GM12878 (cell line): ENCODE results near the gene PAXX. TPM values are rescaled to one million over a fixed set of nuclear protein-coding genes. Genes with fewer than 3 reads are reported as not detected.

ENCODE experiments used
- ATAC-seq: fragments of 200-7000 bp; cut with Tn5 transposase; 3 replicates; pipeline ENCODE4 v1.9.1; 2020; ENCODE audit warnings: mild to moderate bottlenecking, moderate library complexity
- BruUV-seq: library from RNA; stranded (reverse); fragments of 400-500 nt; replicated peaks from 2 replicates; lab custom pipeline; 2021; lab: Mats Ljungman, UMichigan
- CTCF ChIA-PET: fragments of 300-600 bp; sonication (Branson Sonifier 250); formaldehyde crosslinking; extraction: SDS; loops from one replicate; lab custom pipeline; 2021; ENCODE audit warnings: inconsistent platforms; lab: Yijun Ruan, JAX
- POLR2A ChIA-PET: fragments of 350-600 bp; formaldehyde crosslinking; extraction: SDS; loops from one replicate; lab custom pipeline; 2021; ENCODE audit warnings: inconsistent platforms; lab: Charles Lee
- RAD21 ChIA-PET: fragments of 300-600 bp; sonication (Branson Sonifier 250); formaldehyde crosslinking; loops from one replicate; lab custom pipeline; 2023; ENCODE audit warnings: antibody characterized with exemption; ENCODE audit not compliant: unreplicated experiment; lab: Charles Lee
- SMC1A ChIA-PET: fragments of 300-600 bp; sonication (Branson Sonifier 250); formaldehyde crosslinking; loops from one replicate; lab custom pipeline; 2023; ENCODE audit not compliant: unreplicated experiment, uncharacterized antibody; lab: Charles Lee
- DNase-seq: peaks from one replicate; pipeline ENCODE4 v3.0.0-alpha.2; 2011; ENCODE audit warnings: low read depth, low spot score
- FAIRE-seq: peaks from 3 replicates; lab custom pipeline; 2011; peaks lifted over from hg19 to GRCh38; lab: Jason Lieb, UNC
- H2AFZ ChIP-seq: 2 replicates; pipeline ENCODE4 v1.6.0; 2011; ENCODE audit warnings: low read depth, low read length, control low read depth; ENCODE audit not compliant: control insufficient read depth
- H3K27ac ChIP-seq: 2 replicates; pipeline ENCODE4 v1.5.1; 2011; ENCODE audit warnings: control low read depth; ENCODE audit not compliant: control insufficient read depth, insufficient read depth
- H3K27me3 ChIP-seq, 2 experiments: replicated peaks in 1 of 2; 2 replicates each; pipeline versions ENCODE4 v1.6.0 to v1.6.1; 2011; ENCODE audit warnings: low read length in 1 of 2; ENCODE audit not compliant: control insufficient read depth in 2 of 2, insufficient read depth in 2 of 2
- H3K36me3 ChIP-seq, 2 experiments: 2 replicates each; pipeline ENCODE4 v1.5.1; 2011; ENCODE audit warnings: low read length in 1 of 2; ENCODE audit not compliant: control insufficient read depth in 2 of 2, insufficient read depth in 2 of 2
- H3K4me1 ChIP-seq: 2 replicates; pipeline ENCODE4 v1.6.1; 2011; ENCODE audit warnings: mild to moderate bottlenecking, low read length, moderate library complexity, mixed read lengths; ENCODE audit not compliant: control insufficient read depth, insufficient read depth
- H3K4me2 ChIP-seq: 2 replicates; pipeline ENCODE4 v1.6.0; 2011; ENCODE audit warnings: control low read depth; ENCODE audit not compliant: control insufficient read depth, insufficient read depth
- H3K4me3 ChIP-seq: fragments of 200-600 bp; sonication (generic); 2 replicates; pipeline ENCODE4 v1.5.1; 2016
- H3K79me2 ChIP-seq: 2 replicates; pipeline ENCODE4 v1.6.0; 2011; ENCODE audit warnings: low read length; ENCODE audit not compliant: control insufficient read depth, insufficient read depth
- H3K9ac ChIP-seq: 2 replicates; pipeline ENCODE4 v1.8.0; 2011; ENCODE audit warnings: low read length, control low read depth, mixed read lengths; ENCODE audit not compliant: control insufficient read depth, insufficient read depth
- H3K9me3 ChIP-seq: replicated peaks from 3 replicates; pipeline ENCODE4 v1.5.1; 2011; ENCODE audit warnings: mild to moderate bottlenecking, low read length; ENCODE audit not compliant: control insufficient read depth, insufficient read depth
- H4K20me1 ChIP-seq: 2 replicates; pipeline ENCODE4 v1.6.0; 2011; ENCODE audit not compliant: control insufficient read depth, insufficient read depth
- CUX1 ChIP-seq: IDR thresholded peaks from 2 replicates; pipeline ENCODE4 v1.6.1; 2012; ENCODE audit warnings: improper control_type of control experiment, low read depth, low read length; ENCODE audit not compliant: insufficient replicate concordance
- ELK1 ChIP-seq: IDR thresholded peaks from 2 replicates; pipeline ENCODE4 v1.6.1; 2012; ENCODE audit warnings: low read depth, low read length, improper control_type of control experiment
- SMAD5 ChIP-seq: IDR thresholded peaks from 2 replicates; pipeline ENCODE4 v1.6.1; 2016; ENCODE audit warnings: antibody characterized with exemption, low read depth
- TARDBP ChIP-seq: IDR thresholded peaks from 2 replicates; pipeline ENCODE4 v1.6.1; 2016; ENCODE audit warnings: borderline replicate concordance
- ZBTB40 ChIP-seq: fragments of 450-650 bp; IDR thresholded peaks from 2 replicates; pipeline ENCODE4 v1.6.1; 2016; ENCODE audit warnings: mild to moderate bottlenecking, moderate library complexity, borderline replicate concordance
- ZNF592 ChIP-seq: fragments of 450-650 bp; IDR thresholded peaks from 2 replicates; pipeline ENCODE4 v1.6.1; 2017; ENCODE audit warnings: mild to moderate bottlenecking, moderate library complexity
- WGBS: methylation state at CpG from one replicate; pipeline ENCODE4 v1.1.6; 2016; ENCODE audit warnings: low lambda C conversion rate; ENCODE audit not compliant: insufficient replicate concordance, insufficient coverage; ENCODE audit errors: missing lambda C conversion rate; 5-methylcytosine and 5-hydroxymethylcytosine counted together
- in situ Hi-C: fragments of 300-500 bp; cut with MboI; formaldehyde crosslinking; loops from 9 replicates; pipeline ENCODE4 v1.14.3; 2018; ENCODE audit warnings: mixed read lengths
- intact Hi-C: fragments of 100-400 bp; cut with micrococcal nuclease; formaldehyde crosslinking; loops from one replicate; pipeline ENCODE4 v1.14.2; 2022; ENCODE audit not compliant: unreplicated experiment
- polyA plus RNA-seq, 11 experiments: library from polyadenylated mRNA; depleted of rRNA in 4 of 11; unstranded in 6 of 11; stranded (reverse) in 5 of 11; fragments of >200 nt; fragmentation: Nextera tagmentation in 4 of 11; fragmentation: Illumina TruSeq in 1 of 11; extraction: Ambion mirVana in 4 of 11; extraction: Trizol in 1 of 11; gene quantifications; 1 replicate in 1 of 11; 2 replicates in 10 of 11; pipeline versions ENCODE4 v1.2.1 to v1.2.3, GENCODE V29; 2011 to 2016; ENCODE audit warnings: inconsistent platforms in 2 of 11, missing spikeins in 2 of 11, low read depth in 1 of 11
- total RNA-seq, 4 experiments: library from RNA; depleted of rRNA in 3 of 4; stranded (reverse); fragments of >200 nt in 3 of 4; fragmentation: Illumina TruSeq in 1 of 4; extraction: Trizol in 1 of 4; gene quantifications; 2 replicates each; pipeline versions ENCODE4 v1.2.1 to v1.2.3, GENCODE V29; 2013 to 2021

The PAXX gene
- total and polyA plus RNA-seq, 10 of the 15 experiments (the other 5 are each of a cell fraction or from before 2014, with no cell fraction given), result 0.18 to 60.6 (median 29.5) TPM

- no peak overlapping the region for H3K9ac ChIP-seq
- intact Hi-C loops, result loop anchor here (5.0 kb wide), 1 partner anchor 190 kb away; the partner anchor contains the start of gene PHPT1
- no peak for ATAC-seq
Measured at GRCh38 chr9:137037483-137037882, 45.3 kb downstream of the PAXX start.

More at GRCh38 chr9:137037483-137037882, 45.3 kb downstream of the PAXX start:
- no peak overlapping the region for H3K27ac ChIP-seq
- no peak overlapping the region for H2AFZ ChIP-seq
- H3K4me2 ChIP-seq, result no peak overlapping the region
- no peak for TF ChIP-seq ZNF592
- no peak for TF ChIP-seq ELK1
- TF ChIP-seq SMAD5, result no peak
- TF ChIP-seq CUX1, result no peak
- no peak for TF ChIP-seq TARDBP
- TF ChIP-seq ZBTB40, result no peak
- no peaks in the 10 kb centered on the region for H3K27me3 ChIP-seq
- no peak overlapping the region for H3K4me3 ChIP-seq
- SMC1A ChIA-PET, result interaction anchor here (1.5 kb wide), 1 partner anchor 249 kb away, joined by 3 read pairs; no protein-coding TSS in a partner anchor
- DNase-seq (no peak), FAIRE-seq (no peak)
- in situ Hi-C loops, result loop anchor here (5.0 kb wide), 2 partner anchors 90 to 240 kb away; partner anchors contain the start of genes C8G and CCDC183
- CTCF ChIA-PET, result interaction anchor here (1.0 to 4.4 kb wide), 6 partner anchors 9 to 218 kb away, joined by 3 to 163 read pairs (median 6); partner anchors contain the start of gene NPDC1
- WGBS, result 59% methylated on average over 10 of the region's 10 CpGs
- no peaks in the 10 kb centered on the region for H4K20me1 ChIP-seq
- no peaks in the 10 kb centered on the region for H3K9me3 ChIP-seq
- no TSS peak for BruUV-seq
- H3K36me3 ChIP-seq, result no peaks in the 10 kb centered on the region
- POLR2A ChIA-PET, result interaction anchor here (0.6 kb wide), 1 partner anchor 22 kb away, joined by 3 read pairs; no protein-coding TSS in a partner anchor
- H3K79me2 ChIP-seq, result no peaks in the 10 kb centered on the region
- RAD21 ChIA-PET, result interaction anchor here (3.8 kb wide), 1 partner anchor 90 kb away, joined by 109 read pairs; no protein-coding TSS in a partner anchor
- peaks cover 16% of the 10 kb centered on the region for H3K4me1 ChIP-seq
